ENCODE results near the gene RYR3. TPM values are rescaled to one million over a fixed set of nuclear protein-coding genes. Genes with fewer than 3 reads are reported as not detected.

Gene RYR3
- total RNA-seq, 1 experiment from 2014 or later, result not detected

DNA sequence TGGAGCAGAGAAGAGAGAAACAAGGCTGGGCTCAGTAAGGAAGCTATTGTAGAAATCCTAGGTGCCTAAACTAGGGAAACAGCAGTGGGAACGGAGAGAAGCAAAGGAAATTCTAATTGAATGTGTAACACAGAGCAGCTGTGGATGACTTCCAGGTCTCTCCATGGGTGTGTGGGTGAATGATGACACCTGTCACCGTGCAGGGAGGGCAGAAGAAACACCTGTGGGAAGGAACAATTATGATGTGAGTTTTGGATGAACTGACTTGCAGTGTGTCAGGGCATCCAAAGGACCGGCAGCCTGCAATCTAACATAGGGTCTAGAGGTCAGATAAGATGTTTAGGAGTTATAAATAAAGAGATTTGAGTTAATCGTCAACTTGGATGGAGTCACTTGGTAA, 144.2 kb downstream of the RYR3 start:
- CTCF ChIA-PET, result no interaction called here
- no peak for TF ChIP-seq EZH2 (IDR thresholded peaks at IDR 0.05; ENCODE audit: borderline replicate concordance, low read depth, low read length, poor library complexity, severe bottlenecking)
- TF ChIP-seq, protein P1, sequence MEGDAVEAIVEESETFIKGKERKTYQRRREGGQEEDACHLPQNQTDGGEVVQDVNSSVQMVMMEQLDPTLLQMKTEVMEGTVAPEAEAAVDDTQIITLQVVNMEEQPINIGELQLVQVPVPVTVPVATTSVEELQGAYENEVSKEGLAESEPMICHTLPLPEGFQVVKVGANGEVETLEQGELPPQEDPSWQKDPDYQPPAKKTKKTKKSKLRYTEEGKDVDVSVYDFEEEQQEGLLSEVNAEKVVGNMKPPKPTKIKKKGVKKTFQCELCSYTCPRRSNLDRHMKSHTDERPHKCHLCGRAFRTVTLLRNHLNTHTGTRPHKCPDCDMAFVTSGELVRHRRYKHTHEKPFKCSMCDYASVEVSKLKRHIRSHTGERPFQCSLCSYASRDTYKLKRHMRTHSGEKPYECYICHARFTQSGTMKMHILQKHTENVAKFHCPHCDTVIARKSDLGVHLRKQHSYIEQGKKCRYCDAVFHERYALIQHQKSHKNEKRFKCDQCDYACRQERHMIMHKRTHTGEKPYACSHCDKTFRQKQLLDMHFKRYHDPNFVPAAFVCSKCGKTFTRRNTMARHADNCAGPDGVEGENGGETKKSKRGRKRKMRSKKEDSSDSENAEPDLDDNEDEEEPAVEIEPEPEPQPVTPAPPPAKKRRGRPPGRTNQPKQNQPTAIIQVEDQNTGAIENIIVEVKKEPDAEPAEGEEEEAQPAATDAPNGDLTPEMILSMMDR (conservative IDR thresholded peaks at IDR 0.05; ENCODE audit: low read depth, low read length), result no peak

DNA sequence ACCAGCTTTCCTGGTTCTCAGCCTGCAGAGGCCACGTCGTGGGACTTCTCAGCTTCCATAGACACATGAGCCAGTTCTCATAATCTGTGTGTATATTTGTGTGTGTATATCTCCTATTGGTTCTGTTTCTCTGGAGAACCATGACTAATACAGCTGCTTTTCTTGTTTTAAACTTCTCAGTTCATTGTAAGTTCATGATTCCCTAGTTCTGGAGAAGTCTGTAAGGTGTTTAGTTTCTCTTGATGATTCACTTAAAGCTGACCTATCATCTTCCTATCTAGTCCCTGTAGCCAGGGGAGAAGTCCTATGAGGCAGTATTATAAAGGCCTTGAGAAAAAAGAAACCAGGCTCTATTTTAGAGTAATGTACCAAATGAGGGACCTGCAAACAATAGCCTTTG, 147.7 kb downstream of the RYR3 start:
- no peaks in the 10 kb centered on the region for H3K36me3 ChIP-seq (ENCODE audit: insufficient read depth, low read length, poor library complexity, severe bottlenecking)
- no peaks in the 10 kb centered on the region for H3K4me1 ChIP-seq (ENCODE audit: insufficient read depth, low read length, poor library complexity, severe bottlenecking)
- ChIA-PET POLR2A (ENCODE audit: low non-redundant PET) (no interaction called here), CTCF (no interaction called here)
- H3K4me3 ChIP-seq (ENCODE audit: low read depth, low read length, poor library complexity, severe bottlenecking), result no peak overlapping the region
- no peaks in the 10 kb centered on the region for H3K27me3 ChIP-seq (replicated peaks; ENCODE audit: insufficient read depth, low read depth, low read length, poor library complexity)
- H3K9me3 ChIP-seq (ENCODE audit: low read depth, low read length, poor library complexity, severe bottlenecking), result no peaks in the 10 kb centered on the region
- intact Hi-C loops (cut with micrococcal nuclease; ENCODE audit: unreplicated experiment), result no loop called here
- no peak overlapping the region for H3K27ac ChIP-seq (ENCODE audit: low read depth, low read length, poor library complexity, severe bottlenecking)
- TF ChIP-seq, protein P1 (conservative IDR thresholded peaks at IDR 0.05; ENCODE audit: low read depth, low read length), result no peak
- no peak for TF ChIP-seq EZH2 (IDR thresholded peaks at IDR 0.05; ENCODE audit: borderline replicate concordance, low read depth, low read length, poor library complexity, severe bottlenecking)
- no TSS peak for BruUV-seq (replicated peaks)
- DNase-seq (ENCODE audit: low spot score), result no peak

More for the DNA sequence above, 144.2 kb downstream of the RYR3 start:
- Histone ChIP-seq H3K4me1 (ENCODE audit: insufficient read depth, low read length, poor library complexity, severe bottlenecking) (no peaks in the 10 kb centered on the region), H3K9me3 (ENCODE audit: low read depth, low read length, poor library complexity, severe bottlenecking) (no peaks in the 10 kb centered on the region), H3K4me3 (ENCODE audit: low read depth, low read length, poor library complexity, severe bottlenecking) (no peak overlapping the region), H3K27ac (ENCODE audit: low read depth, low read length, poor library complexity, severe bottlenecking) (no peak overlapping the region), H3K36me3 (ENCODE audit: insufficient read depth, low read length, poor library complexity, severe bottlenecking) (no peaks in the 10 kb centered on the region), H3K27me3 (replicated peaks; ENCODE audit: insufficient read depth, low read depth, low read length, poor library complexity) (no peaks in the 10 kb centered on the region)
- intact Hi-C loops (cut with micrococcal nuclease; ENCODE audit: unreplicated experiment), result no loop called here
- no TSS peak for BruUV-seq (replicated peaks)
- POLR2A ChIA-PET (ENCODE audit: low non-redundant PET), result no interaction called here
- no peak for DNase-seq (ENCODE audit: low spot score)

DNA sequence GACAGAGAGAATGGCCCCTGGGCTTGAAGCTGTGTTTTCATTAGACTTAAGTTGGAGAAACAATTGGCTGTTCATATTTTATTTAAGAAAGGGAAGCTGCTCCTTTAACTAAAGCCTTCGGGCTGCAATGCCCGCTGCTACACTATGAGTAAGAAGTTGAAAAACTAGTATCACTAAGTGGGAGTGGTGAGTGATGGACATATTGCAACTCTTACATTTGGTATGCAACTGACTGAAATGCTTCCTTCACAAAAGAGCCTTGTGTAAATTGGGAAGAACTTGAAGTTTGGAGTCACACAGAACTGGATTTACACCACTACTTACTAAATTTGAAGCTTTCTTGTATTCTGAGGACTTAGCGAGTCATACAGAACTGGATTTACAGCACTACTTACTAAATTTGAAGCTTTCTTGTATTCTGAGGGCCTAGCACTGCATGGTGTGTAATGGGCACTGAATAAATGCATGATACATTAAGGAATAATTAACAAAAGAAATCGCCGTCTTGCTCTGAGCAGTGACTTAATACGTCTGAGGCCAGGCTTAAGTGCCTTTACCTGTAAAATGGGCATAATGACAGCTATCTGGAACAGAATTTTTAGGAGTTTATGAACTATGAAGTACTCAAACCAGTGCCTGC, 149.5 kb downstream of the RYR3 start:
- BruUV-seq (replicated peaks), result no TSS peak
- H3K9me3 ChIP-seq (ENCODE audit: low read depth, low read length, poor library complexity, severe bottlenecking), result no peaks in the 10 kb centered on the region
- H3K27ac ChIP-seq (ENCODE audit: low read depth, low read length, poor library complexity, severe bottlenecking), result no peak overlapping the region
- DNase-seq (ENCODE audit: low spot score), result no peak
- no peaks in the 10 kb centered on the region for H3K4me1 ChIP-seq (ENCODE audit: insufficient read depth, low read length, poor library complexity, severe bottlenecking)
- intact Hi-C loops (cut with micrococcal nuclease; ENCODE audit: unreplicated experiment), result no loop called here
- no peak overlapping the region for H3K4me3 ChIP-seq (ENCODE audit: low read depth, low read length, poor library complexity, severe bottlenecking)
- H3K27me3 ChIP-seq (replicated peaks; ENCODE audit: insufficient read depth, low read depth, low read length, poor library complexity), result no peaks in the 10 kb centered on the region
- ChIA-PET CTCF (no interaction called here), POLR2A (ENCODE audit: low non-redundant PET) (no interaction called here)
- no peaks in the 10 kb centered on the region for H3K36me3 ChIP-seq (ENCODE audit: insufficient read depth, low read length, poor library complexity, severe bottlenecking)
- no peak for TF ChIP-seq EZH2 (IDR thresholded peaks at IDR 0.05; ENCODE audit: borderline replicate concordance, low read depth, low read length, poor library complexity, severe bottlenecking)
- TF ChIP-seq, protein P1 (conservative IDR thresholded peaks at IDR 0.05; ENCODE audit: low read depth, low read length), result no peak

All from A673 (cell line).